NCI-H82 treated with DMSO at 0.1 percent for 48 hours (cell line): ENCODE results near the gene NFATC2IP.

ENCODE experiments used
- DNase-seq: peaks from one replicate; lab custom pipeline; 2025; ENCODE audit not compliant: unreplicated experiment; lab: John Stamatoyannopoulos, UW

Gene NFATC2IP

GRCh38 chr16:28950648-28951409 is at the start of gene NFATC2IP:
Gene NFATC2IP (plus strand): TSS chr16:28950937. CDS start chr16:28951012, 75 bp downstream.
- DNase-seq, result peak; percentile 98

- DNase-seq, result no peak
Observed at GRCh38 chr16:28901862-28902261, 48.9 kb upstream of the NFATC2IP start.

- no peak for DNase-seq
Observed at GRCh38 chr16:28902909-28903308, 47.8 kb upstream of the NFATC2IP start.

DNA sequence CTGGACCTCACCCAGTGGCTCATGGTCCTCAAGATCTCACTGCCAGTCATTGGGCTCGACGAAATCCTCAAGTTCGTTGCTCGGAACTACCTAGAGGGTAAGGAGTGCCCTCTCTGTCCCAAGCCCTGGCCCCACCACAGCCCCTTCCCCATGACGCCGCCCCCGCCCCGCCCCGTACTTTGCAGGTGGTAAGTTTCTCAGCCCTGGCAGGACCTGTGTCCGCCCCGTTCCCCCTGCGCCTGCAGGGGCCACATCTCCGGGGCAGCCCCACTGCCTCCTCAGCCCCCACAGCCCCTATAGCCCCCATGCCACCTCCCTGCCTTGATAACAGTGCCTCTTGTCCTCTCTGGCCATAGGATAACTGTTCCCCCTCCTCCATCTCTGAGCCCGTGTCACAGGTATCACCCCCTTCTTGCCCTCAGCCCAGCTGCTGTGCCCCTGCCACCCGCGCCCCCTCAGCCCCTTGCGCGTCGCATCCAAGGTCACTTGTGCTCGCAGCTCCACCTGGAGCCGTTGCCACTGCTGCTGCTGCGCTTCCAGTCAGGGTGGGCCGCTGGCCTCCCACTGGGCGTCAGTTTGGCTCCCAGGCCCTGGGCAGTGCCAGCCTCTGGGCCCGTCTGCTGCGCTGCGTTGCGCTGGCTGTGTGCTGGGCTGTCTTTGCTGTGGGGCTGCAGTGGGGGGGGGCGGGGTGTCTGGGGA is 47.2 kb upstream of the NFATC2IP start:
- no peak for DNase-seq

DNA sequence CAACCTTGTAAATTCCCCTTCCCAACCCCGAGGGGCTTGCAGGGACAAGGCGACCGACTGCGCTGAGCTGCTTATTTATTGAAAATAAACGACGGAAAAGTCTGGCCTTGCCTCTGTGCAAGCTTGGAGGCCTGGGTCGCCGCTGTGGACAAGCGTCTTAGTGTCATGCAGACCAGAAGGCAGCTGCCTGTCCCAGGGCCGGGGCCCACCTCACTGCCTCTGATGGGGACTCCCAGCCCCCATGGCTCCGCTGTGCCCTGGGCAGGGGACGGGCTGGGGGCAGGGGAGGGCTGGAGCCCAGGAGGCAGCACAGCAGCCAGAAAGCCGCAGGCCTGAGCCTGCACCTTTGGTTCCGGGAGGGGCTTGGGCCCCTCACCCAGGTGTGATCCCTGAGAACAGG is 46.4 kb upstream of the NFATC2IP start:
- DNase-seq, result no peak

DNA sequence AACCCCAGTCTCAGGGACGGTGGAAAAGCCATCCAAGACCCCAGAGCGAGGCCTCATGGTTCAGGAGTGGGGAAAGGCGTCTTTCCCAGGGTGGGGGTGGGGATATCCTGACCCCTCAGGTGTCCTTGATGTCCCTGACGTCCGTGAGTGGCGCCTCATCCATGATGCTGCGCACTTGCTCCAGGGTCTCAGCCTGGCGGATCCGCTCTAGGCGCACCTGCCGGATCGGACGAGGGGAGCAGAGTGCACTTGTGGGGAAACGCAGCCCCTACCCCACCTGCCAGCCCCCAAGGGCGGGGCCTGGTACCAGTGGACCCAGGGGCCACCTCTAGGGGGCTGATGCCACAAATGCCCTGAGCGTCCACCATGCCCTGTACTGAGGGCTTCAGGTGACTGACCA is 45.9 kb upstream of the NFATC2IP start:
- DNase-seq, result no peak

DNA sequence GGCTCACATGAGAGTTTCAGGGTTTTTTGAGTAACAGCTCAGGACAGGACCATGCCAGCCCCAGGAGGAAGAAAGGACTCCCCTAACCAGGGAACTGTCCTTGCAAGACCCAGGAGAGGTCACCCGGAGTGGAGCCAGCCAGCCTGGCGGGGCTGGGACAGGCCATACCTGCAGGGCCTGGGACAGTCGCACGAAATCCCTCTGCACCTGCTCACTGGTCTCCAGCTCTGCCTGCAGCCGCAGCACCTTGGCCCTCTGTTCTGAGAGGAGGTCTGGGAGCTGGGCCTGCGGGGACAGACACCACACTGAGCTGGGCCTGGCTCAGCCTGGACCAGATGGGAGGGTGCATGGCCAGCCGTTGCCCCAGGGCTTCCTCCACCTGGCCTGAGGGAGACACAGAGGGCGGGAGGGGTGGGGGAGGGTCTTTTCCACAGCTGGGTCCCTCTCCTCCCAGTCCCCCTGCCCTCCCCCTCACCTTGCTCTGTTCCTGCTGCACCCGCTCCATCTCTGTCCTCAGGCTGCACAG is 45.4 kb upstream of the NFATC2IP start:
- DNase-seq, result no peak

DNA sequence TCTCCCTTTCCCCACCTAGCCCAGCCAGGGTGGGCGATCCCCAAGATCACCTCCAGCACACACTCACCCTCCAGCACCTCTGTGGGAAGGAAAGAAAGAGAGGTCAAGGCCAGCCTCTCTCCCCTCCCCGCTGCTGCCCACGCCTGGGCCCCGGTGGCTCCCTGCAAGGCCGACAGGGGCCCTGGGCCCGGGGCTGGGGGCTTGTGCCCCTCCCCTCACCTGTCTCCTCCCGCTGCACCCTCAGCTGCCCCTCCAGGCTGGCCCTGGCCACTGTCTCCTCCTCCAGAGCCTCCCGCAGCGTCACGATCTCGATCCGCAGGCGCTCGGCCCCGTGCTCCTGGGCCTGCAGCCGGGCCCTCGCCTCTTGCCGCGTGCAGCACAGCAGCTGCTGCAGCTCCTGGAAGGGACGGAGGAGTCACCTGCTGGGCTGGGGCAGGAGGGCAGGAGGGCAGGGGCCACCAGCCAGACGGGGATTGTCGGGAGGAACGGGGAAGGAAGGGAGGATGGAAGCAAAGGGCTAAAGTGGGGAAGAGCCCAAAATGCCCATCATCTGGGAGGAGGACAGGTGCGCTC is 44.9 kb upstream of the NFATC2IP start:
- DNase-seq, result no peak

- DNase-seq, result peak; percentile 41
Observed at GRCh38 chr16:28910086-28911031, 40.4 kb upstream of the NFATC2IP start.

DNA sequence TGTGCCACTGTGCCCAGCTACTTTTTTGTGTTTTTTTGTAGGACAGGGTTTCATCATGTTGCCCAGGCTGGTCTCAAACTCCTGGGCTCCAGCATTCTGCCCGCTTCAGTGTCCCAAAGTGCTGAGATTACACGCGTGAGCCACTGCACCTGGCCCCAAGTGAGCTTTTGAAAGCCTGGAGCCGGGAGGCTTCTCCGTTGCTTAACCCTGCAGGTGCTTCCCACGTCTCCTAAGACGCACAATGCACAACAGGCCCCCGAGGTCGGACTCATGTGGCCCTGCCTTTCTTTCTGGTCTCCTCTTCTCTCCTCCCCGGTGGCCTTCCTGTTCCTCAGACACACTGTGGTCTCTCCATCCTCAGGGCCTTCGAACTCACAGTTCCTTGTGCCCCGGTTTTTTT is 38.2 kb upstream of the NFATC2IP start:
- DNase-seq, result no peak

DNA sequence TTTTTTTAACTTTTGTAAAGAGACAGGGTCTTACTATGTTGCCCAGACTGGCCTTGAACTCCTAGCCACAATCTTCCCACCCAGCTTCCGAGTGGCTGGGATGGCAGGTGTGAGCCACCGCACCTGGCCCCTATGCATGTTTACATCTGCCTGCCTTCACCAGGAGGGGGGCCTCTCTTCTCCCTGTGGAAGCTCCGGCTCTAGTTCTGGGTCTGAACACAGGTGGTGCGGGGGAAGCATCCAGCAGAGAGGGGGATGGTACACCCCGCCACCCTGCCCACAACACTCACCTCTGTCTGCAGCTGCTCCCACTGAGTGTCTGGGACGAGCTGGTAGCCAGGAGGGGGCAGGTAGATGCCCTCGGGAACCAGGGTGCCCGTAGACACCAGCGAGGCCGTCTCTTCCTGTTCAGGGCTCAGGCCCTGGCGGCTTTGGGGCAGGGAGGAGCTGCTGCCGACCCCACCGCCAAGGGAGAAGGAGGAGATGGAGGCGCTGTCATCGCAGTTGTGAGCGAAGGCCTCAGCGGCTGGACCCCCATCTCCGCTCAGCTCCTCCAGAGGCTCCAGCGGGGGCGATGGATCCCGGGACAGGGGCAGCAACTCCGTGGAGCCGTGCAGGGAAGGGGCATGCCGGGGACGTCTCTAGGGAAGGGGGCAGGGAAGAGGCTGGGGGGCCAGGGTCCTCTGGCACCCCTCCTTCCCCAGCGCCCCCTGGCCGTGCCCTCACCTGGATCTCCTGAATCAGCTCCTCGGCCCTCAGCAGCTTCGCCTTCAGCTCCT is 36.6 kb upstream of the NFATC2IP start:
- no peak for DNase-seq

GRCh38 chr16:28915181-28915580 is 35.6 kb upstream of the NFATC2IP start:
- DNase-seq, result no peak

DNA sequence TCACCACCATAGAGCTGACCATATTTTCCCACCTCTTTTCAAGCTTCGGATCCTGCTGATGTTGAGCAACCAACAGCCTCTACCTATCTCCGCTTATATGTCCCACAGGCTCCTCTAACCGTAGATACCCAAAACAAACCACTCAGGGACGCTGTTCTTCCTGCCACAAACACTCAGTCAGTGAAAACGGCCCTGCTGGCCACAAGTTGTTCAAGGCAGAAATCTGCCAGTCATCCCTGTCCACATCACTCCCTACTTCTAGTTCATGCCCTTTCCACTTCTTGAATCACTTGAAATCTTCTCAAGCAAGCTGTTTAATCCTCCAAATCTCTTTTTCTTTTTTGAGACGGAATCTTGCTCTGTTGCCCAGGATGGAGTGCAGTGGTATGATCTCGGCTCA is 33.6 kb upstream of the NFATC2IP start:
- DNase-seq, result no peak

DNA sequence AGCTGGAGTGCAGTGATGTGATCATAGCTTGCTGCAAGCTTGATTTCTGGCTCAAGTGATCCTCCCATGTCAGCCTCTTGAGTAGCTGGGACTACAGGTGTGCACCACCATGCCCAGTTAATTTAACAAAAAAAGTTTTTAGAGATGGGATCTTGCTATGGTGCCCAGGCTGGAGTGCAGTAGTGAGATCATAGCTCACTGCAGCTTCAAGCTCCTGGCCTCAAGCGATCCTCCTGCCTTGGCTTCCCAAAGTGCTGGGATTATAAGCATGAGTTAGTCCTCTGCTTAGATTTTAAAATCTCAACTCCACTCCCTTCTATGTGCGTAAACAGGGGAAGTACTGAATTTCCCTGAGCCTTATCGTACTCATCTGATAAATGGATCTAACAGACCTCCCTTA is 32.0 kb upstream of the NFATC2IP start:
- DNase-seq, result no peak

DNA sequence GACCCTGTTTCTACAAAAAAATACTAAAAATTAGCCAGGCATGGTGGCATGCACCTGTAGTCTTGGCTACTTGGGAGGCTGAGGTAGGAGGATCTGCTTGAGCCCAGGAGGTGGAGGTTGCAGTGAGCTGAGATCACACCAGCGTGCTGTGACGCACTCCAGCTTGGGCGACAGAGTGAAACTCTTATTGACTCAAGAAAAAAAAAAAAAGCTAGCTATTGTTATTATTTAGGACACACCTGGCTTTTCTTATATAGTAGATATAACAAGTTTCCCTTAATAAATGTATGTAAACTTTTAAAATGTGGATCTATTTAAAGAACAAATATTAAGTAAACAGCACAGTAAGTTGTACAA is 27.5 kb upstream of the NFATC2IP start:
- DNase-seq, result no peak

GRCh38 chr16:28923652-28924398 is 26.9 kb upstream of the NFATC2IP start:
- DNase-seq, result peak; percentile 55

- DNase-seq, result no peak
Observed at GRCh38 chr16:28924399-28924761, 26.4 kb upstream of the NFATC2IP start.

- DNase-seq, result peak; percentile 63
Observed at GRCh38 chr16:28924762-28925385, 25.9 kb upstream of the NFATC2IP start, which contains the start of gene RABEP2. Gene RABEP2 (minus strand): TSS chr16:28925238. CDS start chr16:28925163, 75 bp downstream.
